OCI-M2 (cell line): ENCODE data around the gene CD200R1.
"Not testable (repeated sequence)": the region's sequence is repeated elsewhere in the genome, so short reads cannot be mapped to it uniquely, and the experiment has no call there.

Experiments used
- DNase-seq: peaks from one replicate; lab custom pipeline; 2025; ENCODE audit not compliant: unreplicated experiment; lab: John Stamatoyannopoulos, UW

Gene CD200R1

DNA sequence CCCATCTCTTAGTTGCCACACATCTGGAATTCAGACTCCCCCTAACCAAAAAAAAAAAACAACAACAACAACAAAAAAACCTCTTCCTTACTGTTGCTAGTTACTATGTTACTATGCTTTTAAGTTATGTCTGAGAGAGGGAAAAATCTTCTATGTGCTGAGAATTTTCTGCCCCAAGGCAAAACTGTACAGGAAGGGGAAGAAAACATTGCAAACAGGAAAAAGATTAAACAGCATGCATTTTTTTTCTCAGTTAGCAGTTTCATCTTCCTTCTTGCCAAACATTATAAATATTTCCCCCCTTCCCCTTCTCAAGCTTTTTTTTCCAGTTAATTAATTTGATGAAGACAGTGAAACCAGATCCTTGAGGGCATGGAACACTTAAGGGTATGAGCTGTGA lies 1.1 kb upstream of the CD200R1 start:
- DNase-seq, result no peak

DNA sequence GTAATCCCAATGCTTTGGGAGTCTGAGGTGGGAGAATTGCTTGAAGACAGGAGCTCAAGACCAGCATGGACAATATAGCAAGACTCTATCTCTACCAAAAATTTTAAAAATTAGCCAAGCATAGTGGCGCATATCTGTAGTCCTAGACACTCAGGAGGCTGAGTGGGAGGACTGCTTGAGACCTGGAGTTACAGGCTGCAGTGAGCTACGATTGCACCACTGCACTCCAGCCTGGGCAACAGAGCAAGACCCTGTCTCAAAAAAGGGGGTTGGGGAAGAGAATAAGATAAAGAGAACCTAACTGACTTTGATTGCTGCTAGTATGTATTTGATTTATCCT lies 755 bp downstream of the CD200R1 start:
- no peak for DNase-seq

DNA sequence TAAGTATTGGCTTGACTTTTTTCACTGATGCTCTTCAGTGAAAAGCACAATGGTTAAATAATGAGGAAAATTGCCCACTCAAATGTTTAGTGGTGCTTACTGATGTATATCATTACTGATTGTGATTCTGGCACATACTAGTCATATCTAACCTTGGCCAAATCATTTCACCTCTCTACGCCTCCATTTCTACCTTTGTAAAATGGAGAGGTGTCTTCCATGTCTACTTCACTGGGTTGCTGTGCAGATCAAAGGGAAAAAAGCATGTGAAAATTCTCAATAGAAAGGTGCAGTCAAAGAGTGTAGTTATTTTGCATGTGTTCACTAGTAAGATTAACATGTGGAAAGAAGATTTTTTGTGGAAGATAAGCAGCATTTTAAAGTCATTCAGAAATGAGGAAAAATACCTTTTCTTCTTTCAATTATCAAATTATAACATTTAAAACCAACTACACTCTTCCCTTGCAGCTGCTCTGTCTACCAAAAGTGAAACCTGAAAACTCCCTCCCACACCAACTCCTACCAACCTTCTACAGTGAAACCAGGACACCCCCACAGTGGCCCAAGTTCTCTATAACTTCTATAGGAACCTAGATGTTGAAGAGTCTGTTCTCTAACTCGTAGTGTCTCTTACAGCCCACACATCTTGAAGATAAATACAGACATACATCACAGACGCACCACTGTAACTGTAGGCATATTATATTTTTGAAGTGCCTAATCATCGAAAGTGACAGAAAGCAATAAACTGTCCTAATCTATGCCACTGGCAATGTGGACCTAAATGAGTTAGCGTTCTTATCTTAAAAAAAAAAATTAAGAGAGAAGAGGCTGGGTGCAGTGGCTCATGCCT lies 1.4 kb downstream of the CD200R1 start:
- DNase-seq, result no peak

GRCh38 chr3:112972158-112972557 lies 2.7 kb downstream of the CD200R1 start:
- no peak for DNase-seq

DNA sequence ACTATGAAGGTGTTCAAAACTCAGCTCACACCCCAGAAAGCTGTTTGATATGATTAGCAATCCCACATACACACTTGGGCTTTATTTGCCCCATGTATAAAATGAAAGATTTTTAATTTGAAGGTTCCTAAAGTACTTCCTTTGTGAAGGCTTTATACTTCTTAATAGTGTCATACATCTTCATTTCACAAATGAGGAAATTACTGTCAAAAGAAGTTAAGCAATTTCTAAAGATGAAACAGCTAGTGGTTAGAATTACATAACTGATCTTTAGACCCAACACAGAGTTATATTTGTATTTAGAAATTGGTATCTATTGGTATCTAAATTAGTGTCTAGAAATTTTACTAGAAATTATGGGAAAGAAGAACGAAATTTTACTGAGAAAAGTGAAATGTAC lies 7.1 kb downstream of the CD200R1 start:
- no peak for DNase-seq

- DNase-seq, result no peak
Measured at GRCh38 chr3:112967425-112967824, 7.5 kb downstream of the CD200R1 start.

- DNase-seq, result no peak
Measured at GRCh38 chr3:112966633-112967032, 8.3 kb downstream of the CD200R1 start.

- no peak for DNase-seq
Measured at GRCh38 chr3:112965656-112966055, 9.2 kb downstream of the CD200R1 start.

DNA sequence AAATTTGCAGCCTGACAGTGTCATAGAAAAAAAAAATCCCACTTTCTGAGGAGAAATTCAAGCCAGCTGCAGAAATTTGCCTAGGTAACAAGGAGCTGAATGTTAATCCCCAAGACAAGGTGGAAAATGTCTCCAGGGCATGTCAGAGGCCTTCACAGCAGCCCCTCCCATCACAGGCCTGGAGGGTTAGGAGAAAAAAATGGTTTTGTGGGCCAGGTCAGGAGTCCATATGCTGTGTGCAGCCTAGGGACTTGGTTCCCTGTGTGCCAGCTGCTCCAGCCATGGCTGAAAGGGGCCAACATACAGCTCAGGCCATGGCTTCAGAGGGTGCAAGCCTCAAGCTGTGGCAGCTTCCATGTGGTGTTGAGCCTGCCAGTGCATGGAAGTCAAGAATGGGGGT lies 11.2 kb downstream of the CD200R1 start:
- no peak for DNase-seq

- DNase-seq, result no peak
Measured at GRCh38 chr3:112958811-112959560, 15.9 kb downstream of the CD200R1 start.

- no peak for DNase-seq
Measured at GRCh38 chr3:112956351-112956750, 18.6 kb downstream of the CD200R1 start.

GRCh38 chr3:112948346-112948838 lies 26.5 kb downstream of the CD200R1 start:
- DNase-seq, result no peak

DNA sequence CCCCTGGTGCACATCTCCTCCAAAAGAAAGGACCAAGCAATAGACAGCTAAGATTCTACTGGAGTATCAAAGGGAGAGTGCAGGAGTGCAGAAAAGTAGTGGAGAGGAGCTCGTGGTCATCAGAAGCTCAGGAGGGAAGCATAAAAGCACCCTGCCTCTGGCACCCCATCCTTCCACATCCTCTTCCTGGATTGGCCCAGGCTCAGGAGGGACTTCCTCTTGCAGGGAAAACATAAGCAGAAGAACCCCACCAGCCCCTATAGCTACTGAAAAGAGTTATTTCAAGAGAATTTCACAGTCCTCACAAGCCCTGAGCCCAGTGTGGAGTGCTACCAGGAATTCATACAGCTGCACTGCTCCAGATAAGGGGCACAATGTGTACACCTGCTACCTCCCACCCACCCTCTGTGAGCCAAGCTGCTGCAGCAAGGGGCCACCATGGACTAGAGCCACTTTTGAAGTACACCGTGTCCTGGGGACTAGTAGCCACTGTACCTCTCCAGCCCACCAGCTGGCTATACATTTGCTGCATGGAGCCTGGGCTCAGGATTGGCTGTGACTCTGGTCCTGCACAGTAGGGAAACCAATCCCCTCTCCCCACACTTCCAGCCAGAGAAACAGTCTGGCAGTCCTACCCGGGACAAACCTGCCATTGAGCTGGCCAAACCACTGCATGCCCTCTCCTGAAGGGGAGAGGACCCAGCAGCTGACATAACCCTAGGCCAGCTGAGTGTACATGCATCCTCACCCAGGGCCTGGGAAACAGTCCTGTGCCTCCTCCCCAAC lies 43.0 kb downstream of the CD200R1 start:
- DNase-seq, result no peak

DNA sequence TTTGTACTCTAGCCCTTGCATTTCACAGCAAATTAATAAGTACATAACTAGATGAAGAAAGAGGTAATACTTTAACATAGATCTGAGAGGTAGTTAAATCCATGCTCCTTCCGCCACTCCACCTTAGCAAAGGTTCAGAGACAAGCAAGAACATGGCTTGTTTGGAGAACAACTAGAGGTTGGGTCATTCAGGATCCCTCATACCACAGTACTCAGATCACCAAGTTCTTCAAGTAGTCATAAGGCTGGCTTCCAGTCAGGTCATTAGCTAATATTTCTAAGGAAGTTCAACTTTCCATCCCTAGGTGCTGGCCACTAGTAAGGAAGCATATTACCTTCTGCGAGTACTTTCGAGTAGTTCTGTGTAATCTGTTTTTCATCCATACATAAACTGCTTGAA lies 44.1 kb downstream of the CD200R1 start:
- no peak for DNase-seq

DNA sequence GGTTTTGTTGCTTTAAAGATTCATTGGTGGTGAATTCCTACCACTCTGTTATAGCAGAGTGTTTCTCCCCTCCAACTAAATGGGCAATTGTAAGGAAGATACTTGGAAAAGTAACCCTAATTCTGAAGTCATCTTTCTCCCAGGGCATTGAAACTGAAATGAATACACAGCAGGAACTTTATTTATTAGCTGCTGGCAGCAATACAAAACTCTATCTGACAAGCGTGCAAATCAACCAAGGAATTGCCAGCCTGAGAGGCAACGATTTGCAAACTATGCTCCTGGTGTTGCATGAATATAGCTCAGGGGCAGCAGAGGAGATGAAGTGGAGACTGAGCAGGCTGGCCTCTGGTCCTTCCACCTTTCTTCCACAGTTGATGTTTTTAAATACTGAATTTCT lies 48.9 kb downstream of the CD200R1 start:
- DNase-seq, result no peak

DNA sequence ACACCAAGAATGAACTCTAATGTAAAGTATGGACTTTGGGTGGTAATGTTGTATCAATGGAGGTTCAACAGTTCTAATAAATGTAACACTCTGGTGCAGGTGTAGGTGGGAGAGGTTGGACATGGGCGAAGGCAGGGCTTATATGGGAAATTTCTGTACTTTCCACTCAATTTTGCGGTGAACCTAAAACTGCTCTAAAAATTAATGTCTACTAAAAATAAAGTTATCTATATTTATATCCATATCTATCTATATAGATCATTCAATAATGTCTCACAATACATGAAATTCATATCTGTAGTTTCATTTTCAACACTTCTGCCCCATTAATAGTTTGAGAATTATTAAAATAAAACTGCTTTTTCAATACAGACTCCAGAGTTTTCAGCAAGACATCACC lies 49.3 kb downstream of the CD200R1 start:
- DNase-seq, result no peak

GRCh38 chr3:112919541-112919940 lies 55.4 kb downstream of the CD200R1 start:
- DNase-seq, result not testable (repeated sequence)

DNA sequence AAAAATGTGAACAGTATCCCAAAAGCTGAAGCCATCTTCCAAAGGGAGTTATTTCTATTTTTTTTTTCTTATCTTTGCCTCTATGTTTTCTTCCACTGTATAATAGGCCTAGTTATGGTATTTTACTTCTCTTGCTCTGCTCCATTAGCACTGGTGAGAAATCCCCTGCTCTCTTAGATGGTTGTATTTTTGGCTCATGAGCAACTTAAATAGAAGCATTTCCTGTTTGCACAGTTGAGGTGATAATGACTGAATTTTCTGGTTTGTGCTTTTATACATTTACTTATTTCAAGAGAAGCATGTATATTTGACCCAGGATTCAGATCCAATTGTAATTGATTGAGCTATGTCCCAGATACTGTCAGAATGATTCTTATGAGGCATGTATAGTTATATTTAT lies 66.7 kb downstream of the CD200R1 start:
- no peak for DNase-seq

- DNase-seq, result no peak
Measured at GRCh38 chr3:112904786-112905185, 70.1 kb downstream of the CD200R1 start.

- DNase-seq, result no peak
Measured at GRCh38 chr3:112900113-112900512, 74.8 kb downstream of the CD200R1 start.

- DNase-seq, result no peak
Measured at GRCh38 chr3:112897791-112898190, 77.1 kb downstream of the CD200R1 start.

DNA sequence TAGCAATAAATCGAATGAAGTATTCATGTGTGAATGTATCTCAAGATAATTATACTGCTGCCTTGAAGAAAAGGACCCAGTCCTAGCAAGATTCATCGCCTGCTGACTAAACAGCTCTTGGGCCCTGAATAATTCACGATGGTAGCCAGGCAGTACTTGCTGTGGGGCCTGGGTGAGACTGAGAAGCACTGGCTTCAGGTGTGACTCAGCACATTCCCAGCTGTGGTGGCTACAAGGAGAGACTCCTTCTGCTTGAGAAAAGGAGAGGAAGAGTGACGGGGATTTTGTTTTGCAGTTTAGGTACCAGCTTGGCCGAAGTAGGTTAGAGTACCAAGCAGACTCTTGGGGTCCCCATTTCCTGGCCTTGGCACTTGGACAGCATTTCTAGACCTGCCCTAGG lies 80.6 kb downstream of the CD200R1 start:
- DNase-seq, result no peak
